ACHN (cell line): Measurements from ENCODE around the gene POLR2B.
"Not testable (repeated sequence)": the region's sequence is repeated elsewhere in the genome, so short reads cannot be mapped to it uniquely, and the experiment has no call there.

Experiments
- DNase-seq: peaks from one replicate; pipeline ENCODE4 v3.0.0-alpha.2; 2015
- in situ Hi-C: cut with HindIII; loops from 2 replicates; pipeline ENCODE4 v1.10.0; 2017; ENCODE audit warnings: low sequenced_read_pairs, low pct_ligation_motif_present, low pct_unique_long_range_greater_than_20kb

POLR2B gene

GRCh38 chr4:57044279-57044678 lies 65.6 kb downstream of the POLR2B start:
- in situ Hi-C loops, result no loop called here
- DNase-seq, result no peak

- no peak for DNase-seq
- in situ Hi-C loops, result no loop called here
These were observed 66.3 kb downstream of the POLR2B start for GRCh38 chr4:57044996-57045395.

GRCh38 chr4:57047046-57047445 lies 68.3 kb downstream of the POLR2B start:
- DNase-seq, in situ Hi-C loops: not testable (repeated sequence)

GRCh38 chr4:57048590-57049304 lies 70.1 kb downstream of the POLR2B start:
- DNase-seq, result no peak
- in situ Hi-C loops, result no loop called here

GRCh38 chr4:57051095-57051494 lies 72.4 kb downstream of the POLR2B start:
- no peak for DNase-seq
- in situ Hi-C loops, result no loop called here

GRCh38 chr4:57051524-57051923 lies 72.8 kb downstream of the POLR2B start:
- in situ Hi-C loops, result no loop called here

GRCh38 chr4:57053508-57053907 lies 74.8 kb downstream of the POLR2B start:
- in situ Hi-C loops, result no loop called here
- DNase-seq, result peak; percentile 20

More at GRCh38 chr4:57051524-57051923, 72.8 kb downstream of the POLR2B start:
- DNase-seq, result no peak

- DNase-seq, result no peak
- in situ Hi-C loops, result no loop called here
These were observed 77.2 kb downstream of the POLR2B start for GRCh38 chr4:57055886-57056285.

- DNase-seq, result no peak
- in situ Hi-C loops, result no loop called here
These were observed 81.4 kb downstream of the POLR2B start for GRCh38 chr4:57059890-57060716.

GRCh38 chr4:57060717-57061067 lies 82.0 kb downstream of the POLR2B start:
- DNase-seq, in situ Hi-C loops: not testable (repeated sequence)

GRCh38 chr4:57061395-57061794 lies 82.7 kb downstream of the POLR2B start:
- no peak for DNase-seq
- in situ Hi-C loops, result no loop called here

- in situ Hi-C loops, result no loop called here
- no peak for DNase-seq
These were observed 84.8 kb downstream of the POLR2B start for GRCh38 chr4:57063518-57063917.

GRCh38 chr4:57064120-57064519 lies 85.4 kb downstream of the POLR2B start:
- DNase-seq, result no peak
- in situ Hi-C loops, result no loop called here

- DNase-seq, result peak; percentile 66
- in situ Hi-C loops, result no loop called here
These were observed 86.4 kb downstream of the POLR2B start for GRCh38 chr4:57064811-57065711.

- in situ Hi-C loops, result no loop called here
- no peak for DNase-seq
These were observed 87.2 kb downstream of the POLR2B start for GRCh38 chr4:57065730-57066482.

GRCh38 chr4:57068237-57068981 lies 89.7 kb downstream of the POLR2B start:
- no peak for DNase-seq
- in situ Hi-C loops, result no loop called here

- in situ Hi-C loops, result no loop called here
- DNase-seq, result no peak
These were observed 91.8 kb downstream of the POLR2B start for GRCh38 chr4:57070461-57070860.

- in situ Hi-C loops, result no loop called here
- no peak for DNase-seq
These were observed 92.6 kb downstream of the POLR2B start for GRCh38 chr4:57071326-57071725.
